Natural killer cell (primary cell): ENCODE measurements around the gene STAC. TPM values are rescaled to one million over a fixed set of nuclear protein-coding genes. Genes with fewer than 3 reads are reported as not detected.

ENCODE experiments used
- ATAC-seq, 3 donors: fragments of 150-1000 bp in 2 of 3; fragments of 200-7000 bp in 1 of 3; cut with Tn5 transposase; 1 replicate in 1 of 3; 2 replicates in 2 of 3; pipeline ENCODE4 v1.10.0; 2021; ENCODE audit warnings: mild to moderate bottlenecking in 2 of 3, moderate library complexity in 2 of 3
- DNase-seq, 2 donors: peaks; one replicate each; pipeline versions ENCODE4 v3.0.0 to v3.0.0-alpha.2; 2013 to 2021; ENCODE audit warnings: mixed read lengths in 1 of 2
- H3K27ac ChIP-seq: one replicate; pipeline ENCODE4 v1.5.1; 2013; ENCODE audit warnings: mild to moderate bottlenecking, low read length
- H3K27me3 ChIP-seq: one replicate; pipeline ENCODE4 v1.6.1; 2013; ENCODE audit warnings: low read length; ENCODE audit not compliant: control insufficient read depth, insufficient read depth
- H3K36me3 ChIP-seq: one replicate; pipeline ENCODE4 v1.6.1; 2013; ENCODE audit warnings: low read length; ENCODE audit not compliant: control insufficient read depth, insufficient read depth
- H3K4me1 ChIP-seq: one replicate; pipeline ENCODE4 v1.6.1; 2013; ENCODE audit warnings: low read length; ENCODE audit not compliant: control insufficient read depth, insufficient read depth
- H3K4me3 ChIP-seq: one replicate; pipeline ENCODE4 v1.5.1; 2013; ENCODE audit warnings: low read length
- H3K9me3 ChIP-seq: one replicate; pipeline ENCODE4 v1.6.1; 2013; ENCODE audit warnings: low read length; ENCODE audit not compliant: control insufficient read depth, insufficient read depth
- H3K27ac Mint-ChIP-seq, 2 donors: one replicate each; pipeline ENCODE4 v1.8.0; 2022; ENCODE audit warnings: mild to moderate bottlenecking in 2 of 2, mixed read lengths in 2 of 2, moderate library complexity in 1 of 2
- H3K27me3 Mint-ChIP-seq, 2 donors: one replicate each; pipeline ENCODE4 v1.8.0; 2022; ENCODE audit warnings: low read depth in 2 of 2, mixed read lengths in 2 of 2
- H3K36me3 Mint-ChIP-seq: one replicate; pipeline ENCODE4 v1.8.0; 2022; ENCODE audit warnings: mixed read lengths
- H3K4me1 Mint-ChIP-seq, 2 donors: one replicate each; pipeline ENCODE4 v1.8.0; 2022; ENCODE audit warnings: mixed read lengths in 2 of 2
- H3K4me3 Mint-ChIP-seq: one replicate; pipeline ENCODE4 v1.8.0; 2022; ENCODE audit warnings: mild to moderate bottlenecking, moderate library complexity, mixed read lengths
- H3K9me3 Mint-ChIP-seq, 2 donors: one replicate each; pipeline ENCODE4 v1.8.0; 2022; ENCODE audit warnings: mixed read lengths in 2 of 2
- CTCF ChIP-seq: fragments of 200-600 bp; IDR thresholded peaks from one replicate; pipeline ENCODE4 v1.8.0; 2022; ENCODE audit warnings: antibody characterized with exemption
- WGBS: methylation state at CpG from one replicate; pipeline ENCODE4 v1.1.7; 2013; ENCODE audit warnings: missing lambda C conversion rate; ENCODE audit not compliant: insufficient coverage; 5-methylcytosine and 5-hydroxymethylcytosine counted together
- intact Hi-C: fragments of 100-400 bp; cut with micrococcal nuclease; formaldehyde crosslinking; loops from one replicate; pipeline ENCODE4 v1.14.2; 2022
- total RNA-seq, 4 donors: library from RNA; stranded (reverse); fragments of 120-200 nt in 1 of 4; gene quantifications; one replicate each; pipeline versions ENCODE4 v1.2.3 to v1.2.4, GENCODE V29; 2013 to 2022

The STAC gene
- total RNA-seq, 3 donors from 2014 or later (not counting 1 experiment from before 2014, with no cell fraction given), result not detected

GRCh38 chr3:36488077-36488789, 107.9 kb downstream of the STAC start:
- ATAC-seq (no peak), DNase-seq (no peak)
- WGBS, result 90% methylated on average over 6 of the region's 6 CpGs
- no peak overlapping the region for H3K4me3 Mint-ChIP-seq
- no peaks in the 10 kb centered on the region for H3K9me3 Mint-ChIP-seq
- H3K9me3 ChIP-seq, result no peaks in the 10 kb centered on the region
- H3K27me3 Mint-ChIP-seq, result no peaks in the 10 kb centered on the region
- no peaks in the 10 kb centered on the region for H3K36me3 ChIP-seq
- no peak overlapping the region for H3K4me3 ChIP-seq
- intact Hi-C loops, result no loop called here
- no peaks in the 10 kb centered on the region for H3K4me1 ChIP-seq
- H3K27ac ChIP-seq, result no peak overlapping the region
- H3K36me3 Mint-ChIP-seq, result no peaks in the 10 kb centered on the region
- H3K27me3 ChIP-seq, result no peaks in the 10 kb centered on the region
- no peak overlapping the region for H3K27ac Mint-ChIP-seq
- no peaks in the 10 kb centered on the region for H3K4me1 Mint-ChIP-seq
- TF ChIP-seq CTCF, result no peak

- 90% methylated on average over 3 of the region's 4 CpGs for WGBS
- H3K27me3 Mint-ChIP-seq, result no peaks in the 10 kb centered on the region
- Histone ChIP-seq H3K27ac (no peak overlapping the region), H3K4me1 (no peaks in the 10 kb centered on the region), H3K27me3 (no peaks in the 10 kb centered on the region), H3K36me3 (no peaks in the 10 kb centered on the region), H3K9me3 (no peaks in the 10 kb centered on the region), H3K4me3 (no peak overlapping the region)
- H3K27ac Mint-ChIP-seq, result no peak overlapping the region
- ATAC-seq (no peak), DNase-seq (no peak)
- H3K4me3 Mint-ChIP-seq, result no peak overlapping the region
- intact Hi-C loops, result no loop called here
- TF ChIP-seq CTCF, result no peak
- no peaks in the 10 kb centered on the region for H3K4me1 Mint-ChIP-seq
- H3K9me3 Mint-ChIP-seq, result no peaks in the 10 kb centered on the region
- H3K36me3 Mint-ChIP-seq, result no peaks in the 10 kb centered on the region
These were observed 108.8 kb downstream of the STAC start for GRCh38 chr3:36489101-36489500.

- Histone ChIP-seq H3K4me3 (no peak overlapping the region), H3K27ac (no peak overlapping the region), H3K9me3 (no peaks in the 10 kb centered on the region), H3K4me1 (no peaks in the 10 kb centered on the region), H3K27me3 (no peaks in the 10 kb centered on the region), H3K36me3 (no peaks in the 10 kb centered on the region)
- no peak for DNase-seq
- ATAC-seq, result no peak
- no peak for TF ChIP-seq CTCF
- H3K27ac Mint-ChIP-seq, result no peak overlapping the region
- no peaks in the 10 kb centered on the region for H3K9me3 Mint-ChIP-seq
- 78% methylated on average over 3 of the region's 6 CpGs for WGBS
- no peaks in the 10 kb centered on the region for H3K36me3 Mint-ChIP-seq
- no peaks in the 10 kb centered on the region for H3K4me1 Mint-ChIP-seq
- H3K27me3 Mint-ChIP-seq, result no peaks in the 10 kb centered on the region
- intact Hi-C loops, result no loop called here
- H3K4me3 Mint-ChIP-seq, result no peak overlapping the region
These were observed 109.5 kb downstream of the STAC start for GRCh38 chr3:36489679-36490425.
